H9 (cell line): Measurements from ENCODE around the gene ACMSD. TPM values are rescaled to one million over a fixed set of nuclear protein-coding genes. Genes with fewer than 3 reads are reported as not detected.

Experiments
- DNase-seq: peaks from one replicate; pipeline ENCODE4 v3.0.0-alpha.2; 2017
- H2AFZ ChIP-seq: one replicate; pipeline ENCODE4 v1.6.1; 2013; ENCODE audit warnings: mild to moderate bottlenecking, low read length, control low read depth, moderate library complexity
- H2AK5ac ChIP-seq: 2 replicates; pipeline ENCODE4 v1.6.1; 2013; ENCODE audit warnings: low read length, control low read depth, mixed read lengths; ENCODE audit not compliant: insufficient read length
- H2BK120ac ChIP-seq: one replicate; pipeline ENCODE4 v1.6.1; 2013; ENCODE audit warnings: low read depth, mild to moderate bottlenecking, low read length, control low read depth, inconsistent platforms; ENCODE audit not compliant: poor library complexity, severe bottlenecking
- H2BK12ac ChIP-seq: 2 replicates; pipeline ENCODE4 v1.6.1; 2013; ENCODE audit warnings: low read length, control low read depth, mixed read lengths, low read depth; ENCODE audit not compliant: insufficient read length
- H2BK15ac ChIP-seq: 2 replicates; pipeline ENCODE4 v1.6.1; 2013; ENCODE audit warnings: low read depth, low read length, control low read depth
- H2BK20ac ChIP-seq: one replicate; pipeline ENCODE4 v1.6.1; 2013; ENCODE audit warnings: low read depth, mild to moderate bottlenecking, low read length, control low read depth, inconsistent platforms; ENCODE audit not compliant: poor library complexity, severe bottlenecking
- H2BK5ac ChIP-seq: 2 replicates; pipeline ENCODE4 v1.6.1; 2013; ENCODE audit warnings: low read length, control low read depth, mixed read lengths; ENCODE audit not compliant: insufficient read length
- H3K14ac ChIP-seq: 2 replicates; pipeline ENCODE4 v1.6.1; 2013; ENCODE audit warnings: low read length, control low read depth; ENCODE audit not compliant: insufficient read depth
- H3K18ac ChIP-seq: 2 replicates; pipeline ENCODE4 v1.6.1; 2013; ENCODE audit warnings: low read depth, mild to moderate bottlenecking, mixed read lengths, low read length, control low read depth; ENCODE audit not compliant: insufficient read length
- H3K23ac ChIP-seq: 2 replicates; pipeline ENCODE4 v1.6.1; 2013; ENCODE audit warnings: low read length, control low read depth, mixed read lengths, low read depth; ENCODE audit not compliant: insufficient read length
- H3K23me2 ChIP-seq: 2 replicates; pipeline ENCODE4 v1.6.1; 2013; ENCODE audit warnings: low read depth, mild to moderate bottlenecking, mixed read lengths, low read length, control low read depth; ENCODE audit not compliant: insufficient read length, poor library complexity, severe bottlenecking
- H3K27ac ChIP-seq: 2 replicates; pipeline ENCODE4 v1.5.1; 2013; ENCODE audit warnings: low read length, control low read depth, mixed read lengths, low read depth; ENCODE audit not compliant: insufficient read length
- H3K27me3 ChIP-seq: 2 replicates; pipeline ENCODE4 v1.6.1; 2013; ENCODE audit warnings: low read length, control low read depth, inconsistent platforms; ENCODE audit not compliant: insufficient read depth
- H3K4ac ChIP-seq: 2 replicates; pipeline ENCODE4 v1.6.1; 2013; ENCODE audit warnings: low read depth, mild to moderate bottlenecking, control low read depth, inconsistent platforms, low read length, moderate library complexity
- H3K4me1 ChIP-seq: 2 replicates; pipeline ENCODE4 v1.6.1; 2013; ENCODE audit warnings: low read length, control low read depth, inconsistent platforms; ENCODE audit not compliant: insufficient read depth
- H3K4me2 ChIP-seq: 2 replicates; pipeline ENCODE4 v1.6.1; 2013; ENCODE audit warnings: low read length, control low read depth, mixed read lengths; ENCODE audit not compliant: insufficient read length, insufficient read depth
- H3K56ac ChIP-seq: 2 replicates; pipeline ENCODE4 v1.6.1; 2013; ENCODE audit warnings: low read depth, mild to moderate bottlenecking, mixed read lengths, low read length, control low read depth; ENCODE audit not compliant: insufficient read length
- H3K79me1 ChIP-seq: 2 replicates; pipeline ENCODE4 v1.6.1; 2013; ENCODE audit warnings: low read depth, mild to moderate bottlenecking, moderate library complexity, low read length, control low read depth, inconsistent platforms; ENCODE audit not compliant: insufficient read depth, poor library complexity, severe bottlenecking
- H3K79me2 ChIP-seq: 2 replicates; pipeline ENCODE4 v1.6.1; 2013; ENCODE audit warnings: low read length, control low read depth, inconsistent platforms; ENCODE audit not compliant: insufficient read depth
- H3K9ac ChIP-seq: 2 replicates; pipeline ENCODE4 v1.6.1; 2013; ENCODE audit warnings: low read length, control low read depth, mixed read lengths; ENCODE audit not compliant: insufficient read length; ENCODE audit errors: extremely low read depth
- H3K9me3 ChIP-seq: one replicate; pipeline ENCODE4 v1.6.1; 2013; ENCODE audit warnings: low read depth, low read length, inconsistent platforms; ENCODE audit not compliant: control insufficient read depth
- H3T11ph ChIP-seq: one replicate; pipeline ENCODE4 v1.6.1; 2013; ENCODE audit warnings: mild to moderate bottlenecking, low read length, control low read depth, inconsistent platforms
- H4K20me1 ChIP-seq: one replicate; pipeline ENCODE4 v1.6.1; 2013; ENCODE audit not compliant: control insufficient read depth, insufficient read length, insufficient read depth
- H4K5ac ChIP-seq: 2 replicates; pipeline ENCODE4 v1.6.1; 2013; ENCODE audit warnings: low read depth, mild to moderate bottlenecking, mixed read lengths, low read length, control low read depth; ENCODE audit not compliant: insufficient read length
- H4K8ac ChIP-seq: replicated peaks from 2 replicates; pipeline ENCODE4 v1.6.1; 2013; ENCODE audit warnings: low read length, control low read depth, mixed read lengths, low read depth; ENCODE audit not compliant: insufficient read length
- H4K91ac ChIP-seq: 2 replicates; pipeline ENCODE4 v1.6.1; 2013; ENCODE audit warnings: low read depth, mild to moderate bottlenecking, moderate library complexity, mixed read lengths, low read length, control low read depth; ENCODE audit not compliant: insufficient read length
- H3K27ac Mint-ChIP-seq, 3 experiments: 2 replicates in 2 of 3; 3 replicates in 1 of 3; pipeline ENCODE4 v1.8.0; 2020 to 2021; ENCODE audit warnings: mixed read lengths in 3 of 3, mild to moderate bottlenecking in 1 of 3, moderate library complexity in 1 of 3
- H3K27me3 Mint-ChIP-seq: 2 replicates; pipeline ENCODE4 v1.8.0; 2021; ENCODE audit warnings: low read depth, mild to moderate bottlenecking, moderate library complexity, mixed read lengths
- H3K36me3 Mint-ChIP-seq, 3 experiments: 2 replicates in 2 of 3; 3 replicates in 1 of 3; pipeline ENCODE4 v1.8.0; 2020 to 2021; ENCODE audit warnings: low read depth in 3 of 3, mixed read lengths in 3 of 3; ENCODE audit not compliant: insufficient read depth in 1 of 3
- H3K4me1 Mint-ChIP-seq, 2 experiments: 2 replicates each; pipeline ENCODE4 v1.8.0; 2020; ENCODE audit warnings: mixed read lengths in 2 of 2
- H3K4me3 Mint-ChIP-seq, 2 experiments: 2 replicates in 1 of 2; 3 replicates in 1 of 2; pipeline ENCODE4 v1.8.0; 2020 to 2021; ENCODE audit warnings: mild to moderate bottlenecking in 2 of 2, mixed read lengths in 2 of 2, moderate library complexity in 1 of 2
- H3K9me3 Mint-ChIP-seq, 2 experiments: 2 replicates in 1 of 2; 3 replicates in 1 of 2; pipeline ENCODE4 v1.8.0; 2020; ENCODE audit warnings: mild to moderate bottlenecking in 2 of 2, mixed read lengths in 2 of 2, moderate library complexity in 1 of 2
- CTCF ChIP-seq: fragments of 200-600 bp; sonication (generic); conservative IDR thresholded peaks from 3 replicates; pipeline ENCODE4 v1.8.0; 2021; ENCODE audit warnings: antibody characterized with exemption, mild to moderate bottlenecking
- WGBS: extraction: QIAGEN DNeasy Blood & Tissue Kit; methylation state at CpG from one replicate; pipeline ENCODE4 v1.1.7; 2013; ENCODE audit warnings: missing lambda C conversion rate, low lambda C conversion rate, mixed read lengths; ENCODE audit not compliant: insufficient read length; ENCODE audit errors: extremely low coverage; 5-methylcytosine and 5-hydroxymethylcytosine counted together
- total RNA-seq: library from RNA; stranded (reverse); gene quantifications from 2 replicates; pipeline ENCODE4 v1.2.1, GENCODE V29; 2021

The ACMSD gene
- total RNA-seq, 1 experiment from 2014 or later: not detected

DNA sequence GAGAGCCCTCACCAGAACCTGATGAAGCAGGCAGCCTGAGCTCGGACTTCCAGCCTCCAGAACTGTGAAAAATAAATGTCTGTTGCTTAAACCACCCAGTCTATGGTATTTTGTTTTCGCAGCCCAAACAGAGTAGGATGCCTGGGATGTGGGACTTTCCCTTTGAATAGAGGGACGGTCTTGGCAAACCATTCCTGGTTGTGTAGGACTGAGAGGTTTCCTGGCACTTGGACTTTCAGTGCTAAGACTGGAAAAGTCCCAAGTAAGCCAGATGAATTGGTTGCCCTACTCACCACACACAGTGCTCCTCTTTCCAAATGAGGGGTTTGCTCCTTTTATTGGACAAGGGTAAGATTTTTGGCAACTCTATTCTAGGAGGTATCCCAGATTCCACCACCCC lies 46.8 kb upstream of the ACMSD start:
- H3K27ac Mint-ChIP-seq: no peak overlapping the region

More for the DNA sequence above, 46.8 kb upstream of the ACMSD start:
- Mint-ChIP-seq H3K27me3 (peaks cover 1% of the 10 kb centered on the region), H3K9me3 (no peaks in the 10 kb centered on the region; a peak in 1 of 5 replicates), H3K4me3 (no peak overlapping the region), H3K36me3 (peaks cover 0 to 1% (median 0%) of the 10 kb centered on the region in 3 experiments; a peak in 1 of 7 replicates), H3K4me1 (peaks cover 0 to 4% of the 10 kb centered on the region in 2 experiments; a peak in 1 of 4 replicates)
- DNase-seq: no peak
- no peak overlapping the region for H3K56ac ChIP-seq
- no peak overlapping the region for H3K23ac ChIP-seq
- no peak overlapping the region for H2BK20ac ChIP-seq
- no peaks in the 10 kb centered on the region for H3K27me3 ChIP-seq
- no peaks in the 10 kb centered on the region for H3K79me1 ChIP-seq
- H2BK12ac ChIP-seq: no peak overlapping the region
- H3K14ac ChIP-seq: no peak overlapping the region
- no peaks in the 10 kb centered on the region for H3K4me1 ChIP-seq
- no peak overlapping the region for H3K4me2 ChIP-seq
- H4K20me1 ChIP-seq: no peaks in the 10 kb centered on the region
- TF ChIP-seq CTCF: no peak
- no peak overlapping the region for H2BK120ac ChIP-seq
- H2AFZ ChIP-seq: no peak overlapping the region
- no peak overlapping the region for H3K9ac ChIP-seq
- no peak overlapping the region for H3T11ph ChIP-seq
- no peaks in the 10 kb centered on the region for H3K79me2 ChIP-seq
- no peak overlapping the region for H2BK5ac ChIP-seq
- H2AK5ac ChIP-seq: no peak overlapping the region
- H3K4ac ChIP-seq: no peak overlapping the region
- H4K8ac ChIP-seq: no peak overlapping the region
- WGBS: no CpG with 5 or more reads among the region's 3 CpGs
- H3K18ac ChIP-seq: no peak overlapping the region
- no peak overlapping the region for H2BK15ac ChIP-seq
- H4K5ac ChIP-seq: no peak overlapping the region
- H3K9me3 ChIP-seq: no peaks in the 10 kb centered on the region
- H4K91ac ChIP-seq: no peak overlapping the region
- no peaks in the 10 kb centered on the region for H3K23me2 ChIP-seq
- no peak overlapping the region for H3K27ac ChIP-seq
